Posterior cingulate gyrus (tissue), 11 donors: Measurements from ENCODE around the gene RCL1.
A peak's percentile ranks its signal among the peaks of the same experiment; 100 is the strongest.

Source experiments
- DNase-seq, 10 donors: peaks; one replicate each; pipeline versions ENCODE4 v3.0.0 to v3.0.0-alpha.2; 2020 to 2021; ENCODE audit warnings: mixed read lengths in 3 of 10
- intact Hi-C: fragments of 100-400 bp; cut with DNase I; formaldehyde crosslinking; loops from one replicate; pipeline ENCODE4 v1.15.1; 2023

RCL1 gene

DNA sequence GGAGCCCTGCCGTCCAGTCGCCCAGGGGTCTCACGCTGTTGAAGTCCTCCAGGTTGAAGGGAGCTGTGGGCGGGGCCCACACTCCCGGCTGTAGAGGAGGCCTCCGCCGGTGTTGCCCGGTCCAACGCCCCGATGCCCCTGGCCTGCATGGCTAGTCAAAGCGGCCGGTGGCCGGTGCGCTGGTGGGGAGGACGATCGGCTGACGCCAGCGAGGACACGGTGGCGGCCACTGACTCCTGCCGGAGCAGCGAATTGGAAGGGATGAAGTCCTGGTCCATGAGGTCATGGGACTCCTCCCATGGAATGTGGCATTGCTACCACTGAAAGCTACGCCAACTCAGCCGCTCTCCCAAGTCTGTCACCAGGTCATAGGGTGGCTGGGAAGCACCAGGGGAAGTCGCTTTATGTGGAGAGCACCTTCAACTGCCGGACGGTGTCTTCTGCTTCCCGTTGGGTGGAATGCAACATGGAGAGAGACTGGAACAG, 11.8 kb downstream of the RCL1 start:
- DNase-seq, result no peak
- intact Hi-C loops, result no loop called here

- DNase-seq, result no peak
- intact Hi-C loops, result no loop called here
Observed at GRCh38 chr9:4805191-4805918, 12.6 kb downstream of the RCL1 start.

DNA sequence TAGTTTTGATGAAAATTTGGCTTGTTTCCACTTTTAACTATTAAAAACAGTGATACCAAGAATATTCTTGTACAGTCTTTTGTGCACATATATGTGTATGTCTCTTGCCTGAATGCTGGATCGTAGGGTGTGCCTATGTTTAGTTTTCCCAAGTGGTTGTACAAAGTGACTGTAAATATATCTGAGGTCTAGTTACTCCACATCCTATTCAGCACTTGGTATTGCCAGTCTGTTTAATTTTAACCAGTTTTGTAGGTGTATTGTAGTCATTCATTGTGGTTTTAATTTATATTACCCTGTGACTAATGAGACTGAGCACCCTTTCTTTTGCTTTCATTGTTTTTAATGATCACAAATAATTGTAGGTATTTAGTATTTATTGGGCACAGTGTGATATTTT, 17.8 kb downstream of the RCL1 start:
- intact Hi-C loops, result no loop called here
- DNase-seq, result no peak

- DNase-seq, result no peak
- intact Hi-C loops, result no loop called here
Observed at GRCh38 chr9:4811824-4812223, 19.1 kb downstream of the RCL1 start.

GRCh38 chr9:4812858-4813257, 20.1 kb downstream of the RCL1 start:
- no peak for DNase-seq
- intact Hi-C loops, result no loop called here

GRCh38 chr9:4814913-4815312, 22.2 kb downstream of the RCL1 start:
- DNase-seq, result no peak
- intact Hi-C loops, result no loop called here

- DNase-seq, result no peak
- intact Hi-C loops, result no loop called here
Observed at GRCh38 chr9:4815381-4815956, 22.7 kb downstream of the RCL1 start.

DNA sequence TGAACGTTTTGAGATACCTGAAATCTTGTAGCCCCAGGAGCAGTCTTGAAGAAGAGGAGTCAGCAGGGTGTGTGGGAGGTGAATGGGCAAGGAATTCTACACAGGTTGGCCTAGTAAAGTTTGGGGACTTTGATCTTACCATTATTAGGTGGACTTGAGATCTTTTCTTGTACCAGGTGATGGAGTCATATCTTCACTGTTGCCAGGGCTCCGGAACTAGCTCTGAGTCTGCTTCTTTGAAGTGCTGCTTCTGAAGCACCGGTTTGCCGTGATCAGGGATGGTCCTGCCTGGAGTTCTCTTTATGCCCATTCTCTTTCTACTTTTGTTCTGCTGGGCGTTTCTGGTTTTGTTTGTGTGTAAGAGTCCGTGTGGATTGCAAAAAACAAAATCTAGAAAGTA, 27.4 kb downstream of the RCL1 start:
- intact Hi-C loops, result no loop called here
- no peak for DNase-seq

DNA sequence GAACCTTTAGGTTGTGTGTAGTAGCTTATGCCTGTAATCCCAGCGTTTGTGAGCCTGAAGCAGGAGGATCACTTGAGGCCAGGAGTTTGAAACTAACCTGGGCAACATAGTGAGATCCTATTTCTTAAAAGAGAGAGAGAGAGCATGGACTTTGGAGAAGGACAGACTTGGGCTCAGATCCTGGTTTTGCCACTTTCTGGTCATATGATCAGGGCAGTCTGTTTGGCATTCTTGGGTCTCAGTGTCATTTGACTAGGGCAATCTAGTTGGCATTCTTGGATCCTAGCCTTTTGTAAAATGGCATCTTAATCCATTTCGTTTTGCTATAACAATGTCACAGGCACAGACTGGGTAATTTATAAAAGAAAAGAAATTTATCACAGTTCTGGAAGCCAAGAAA, 28.4 kb downstream of the RCL1 start:
- intact Hi-C loops, result no loop called here
- no peak for DNase-seq

DNA sequence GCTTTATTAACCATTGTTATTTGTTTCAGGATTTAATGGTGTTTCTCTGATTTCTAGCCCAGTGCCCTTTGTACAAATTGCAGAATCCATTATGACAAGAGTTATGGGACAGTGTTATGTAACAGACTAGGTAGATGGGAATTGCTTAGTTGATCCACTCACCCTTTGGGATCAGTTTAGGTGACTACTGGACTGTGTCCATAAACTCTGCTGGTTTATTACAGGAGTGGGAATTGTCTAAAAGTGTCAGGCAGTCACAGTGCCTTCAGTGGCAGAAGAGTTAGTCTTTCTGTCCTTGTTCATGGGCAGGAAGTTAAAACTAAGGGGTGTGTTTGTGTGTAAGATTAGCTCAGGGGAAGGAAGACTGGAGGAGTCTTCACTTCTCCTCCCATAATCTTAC, 29.3 kb downstream of the RCL1 start:
- intact Hi-C loops, result no loop called here

GRCh38 chr9:4826417-4827166, 33.8 kb downstream of the RCL1 start:
- no peak for DNase-seq
- intact Hi-C loops, result no loop called here

More for the DNA sequence above, 29.3 kb downstream of the RCL1 start:
- no peak for DNase-seq

DNA sequence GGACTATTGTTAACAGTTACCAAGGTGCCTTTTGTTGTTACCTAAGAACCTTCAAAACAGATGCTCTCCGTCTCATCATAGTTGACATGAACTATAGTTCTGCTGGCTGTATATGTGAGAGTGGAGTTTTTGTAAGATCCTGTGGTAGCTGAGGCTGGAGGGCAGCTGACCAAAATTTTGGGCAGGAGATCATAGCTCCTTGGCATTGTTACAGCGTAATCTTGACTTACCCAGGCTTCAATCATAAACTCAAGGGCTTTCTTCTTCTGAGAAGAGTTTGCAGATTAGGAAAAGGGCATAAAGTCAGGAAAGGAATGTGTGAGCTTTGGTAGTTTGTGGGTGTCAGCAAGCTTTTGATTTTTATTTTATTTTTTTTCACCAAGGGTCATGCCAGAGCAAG, 34.5 kb downstream of the RCL1 start:
- intact Hi-C loops, result no loop called here
- no peak for DNase-seq

DNA sequence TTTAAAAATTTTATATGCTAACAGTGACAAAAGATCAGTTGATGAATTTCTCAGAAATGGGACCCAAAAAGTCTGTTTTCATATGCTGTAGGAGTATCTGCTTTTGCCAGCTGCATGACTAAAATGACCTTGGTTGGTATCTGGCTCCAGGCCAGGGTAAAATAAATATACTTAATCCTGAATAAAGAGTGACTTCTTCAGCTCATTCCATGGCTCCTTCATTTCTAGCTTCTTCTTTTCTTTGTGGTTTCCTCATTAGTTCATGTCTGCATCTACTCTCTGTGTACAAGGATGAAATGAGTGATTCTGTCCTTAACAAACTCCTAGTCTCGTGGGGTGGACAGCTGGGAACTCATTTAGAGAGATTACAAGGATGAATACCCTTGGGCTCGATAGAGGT, 36.0 kb downstream of the RCL1 start:
- no peak for DNase-seq
- intact Hi-C loops, result no loop called here

GRCh38 chr9:4829969-4830368, 37.2 kb downstream of the RCL1 start:
- no peak for DNase-seq
- intact Hi-C loops, result no loop called here

DNA sequence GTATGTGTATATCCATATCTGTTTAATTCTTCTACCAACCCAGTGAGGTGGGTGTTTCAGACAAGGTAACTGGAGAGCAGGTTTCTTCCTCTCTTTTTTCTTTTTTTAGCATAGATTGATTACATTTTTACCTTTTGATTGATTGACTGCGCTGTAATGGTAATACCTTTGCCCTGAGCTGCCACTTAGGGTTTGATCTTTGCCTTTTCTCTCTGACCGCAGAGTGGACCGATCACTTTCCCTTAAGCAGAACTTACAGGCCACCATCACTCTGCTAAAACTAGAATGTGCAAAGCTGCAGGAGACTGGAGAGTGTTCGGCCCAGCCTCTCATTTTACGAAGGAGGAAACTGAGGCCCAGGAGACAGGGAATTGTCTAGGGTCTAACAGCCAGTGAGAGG, 38.0 kb downstream of the RCL1 start:
- no peak for DNase-seq
- intact Hi-C loops, result no loop called here

DNA sequence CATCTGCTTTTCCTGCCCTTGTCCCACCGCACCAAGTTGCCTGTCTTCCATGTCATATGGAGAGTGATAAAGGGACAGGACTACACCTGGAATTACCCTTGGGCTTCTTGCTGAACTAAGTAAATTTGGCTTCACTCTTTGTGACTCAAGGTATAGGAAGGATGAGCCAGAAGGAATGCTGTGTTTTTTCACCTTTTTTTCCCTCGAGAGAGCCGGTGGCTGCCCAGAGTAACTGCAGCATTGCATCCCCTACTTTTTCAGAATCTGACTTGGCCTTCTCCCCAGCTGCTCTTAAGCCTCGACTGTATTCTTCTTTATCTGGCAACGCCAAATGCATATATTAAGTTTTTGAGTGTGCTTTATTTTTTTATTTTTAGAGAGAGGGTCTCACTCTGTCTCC, 38.4 kb downstream of the RCL1 start:
- no peak for DNase-seq
- intact Hi-C loops, result no loop called here

- DNase-seq, result no peak
- intact Hi-C loops, result no loop called here
Observed at GRCh38 chr9:4831944-4832343, 39.2 kb downstream of the RCL1 start.

DNA sequence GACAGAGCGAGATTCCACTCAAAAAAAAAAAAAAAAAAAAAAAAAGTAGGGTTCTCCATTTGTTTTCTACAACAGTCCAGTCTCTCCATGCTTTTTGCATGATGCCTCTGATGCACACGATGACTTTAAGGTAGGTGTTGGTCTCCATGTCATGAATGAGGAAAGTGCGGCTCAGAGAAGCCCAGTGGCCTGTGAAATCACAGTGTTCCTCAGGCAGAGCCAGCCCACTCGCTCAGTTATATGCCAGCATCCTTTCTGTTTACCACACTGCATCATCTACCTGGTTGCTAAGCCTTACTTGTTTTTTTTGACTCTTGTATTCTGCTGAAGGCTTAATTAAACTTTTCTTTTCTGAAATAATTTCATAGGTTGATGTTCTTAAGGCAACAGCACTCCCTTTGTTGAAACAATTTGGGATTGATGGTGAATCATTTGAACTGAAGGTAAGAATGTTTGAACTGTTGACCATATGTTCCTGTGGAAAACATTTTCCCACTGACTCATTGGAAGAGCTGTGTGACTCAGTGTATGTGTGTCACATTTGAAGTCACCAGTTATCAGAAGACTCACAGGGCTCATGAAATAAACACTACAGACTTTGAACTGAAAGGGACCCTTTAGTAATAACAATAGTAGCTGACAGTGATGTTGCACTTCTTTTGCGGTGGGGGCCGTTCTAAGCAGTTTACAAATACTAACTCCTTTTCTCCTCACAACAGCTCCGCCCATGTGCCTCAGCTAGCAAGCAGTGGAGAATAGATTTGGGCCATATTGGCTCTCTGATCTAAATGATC, 40.2 kb downstream of the RCL1 start:
- DNase-seq, result peak in 1 of 10 donors; percentile 55
- intact Hi-C loops, result no loop called here

GRCh38 chr9:4833781-4834560, 41.2 kb downstream of the RCL1 start:
- DNase-seq, result no peak
- intact Hi-C loops, result no loop called here

GRCh38 chr9:4836676-4837075, 43.9 kb downstream of the RCL1 start:
- intact Hi-C loops, result no loop called here

More at GRCh38 chr9:4836676-4837075, 43.9 kb downstream of the RCL1 start:
- DNase-seq, result no peak
